ENCODE measurements around the gene C11orf42.

Gene C11orf42

GRCh38 chr11:6206456-6207180 lies 1.3 kb downstream of the C11orf42 start:
- ATAC-seq (no peak), DNase-seq (no peak)
- H3K9me3 Mint-ChIP-seq: no peaks in the 10 kb centered on the region
- H3K27ac Mint-ChIP-seq: no peak overlapping the region
- H3K27me3 Mint-ChIP-seq: no peaks in the 10 kb centered on the region
- H3K4me3 Mint-ChIP-seq: no peak overlapping the region
- H3K4me1 Mint-ChIP-seq: peaks cover 30% of the 10 kb centered on the region

- Mint-ChIP-seq H3K27ac (no peak overlapping the region), H3K4me3 (no peak overlapping the region), H3K4me1 (peaks cover 6% of the 10 kb centered on the region), H3K27me3 (no peaks in the 10 kb centered on the region), H3K9me3 (no peaks in the 10 kb centered on the region)
- ATAC-seq (no peak), DNase-seq (no peak)
Measured at GRCh38 chr11:6209801-6210200, 4.4 kb downstream of the C11orf42 start.

- H3K27ac Mint-ChIP-seq: peak overlapping the region; percentile 28 to 85
- peak; percentile 34 for ATAC-seq
- H3K4me3 Mint-ChIP-seq: no peak overlapping the region
- H3K27me3 Mint-ChIP-seq: no peaks in the 10 kb centered on the region
- H3K4me1 Mint-ChIP-seq: peaks cover under 1% of the 10 kb centered on the region
- no peak for DNase-seq
- H3K9me3 Mint-ChIP-seq: no peaks in the 10 kb centered on the region
Measured at GRCh38 chr11:6210274-6210955, 5.1 kb downstream of the C11orf42 start.

- Mint-ChIP-seq H3K4me1 (peaks cover 2% of the 10 kb centered on the region), H3K9me3 (no peaks in the 10 kb centered on the region), H3K4me3 (no peak overlapping the region), H3K27me3 (no peaks in the 10 kb centered on the region), H3K27ac (no peak overlapping the region)
- DNase-seq (no peak), ATAC-seq (no peak)
Measured at GRCh38 chr11:6214530-6214929, 9.2 kb downstream of the C11orf42 start.

- ATAC-seq: no peak
- Mint-ChIP-seq H3K4me3 (no peak overlapping the region), H3K27ac (no peak overlapping the region), H3K9me3 (no peaks in the 10 kb centered on the region), H3K4me1 (peaks cover 5% of the 10 kb centered on the region), H3K27me3 (no peaks in the 10 kb centered on the region)
- DNase-seq: no peak
Measured at GRCh38 chr11:6216501-6216900, 11.1 kb downstream of the C11orf42 start.

- Mint-ChIP-seq H3K27ac (peak overlapping the region in 1 of 2 donors; percentile 75), H3K4me1 (peaks cover 5% of the 10 kb centered on the region), H3K9me3 (no peaks in the 10 kb centered on the region), H3K27me3 (no peaks in the 10 kb centered on the region), H3K4me3 (no peak overlapping the region)
- no peak for ATAC-seq
- DNase-seq: no peak
Measured at GRCh38 chr11:6217722-6218121, 12.4 kb downstream of the C11orf42 start.

GRCh38 chr11:6219359-6219758 lies 14.0 kb downstream of the C11orf42 start:
- DNase-seq (no peak), ATAC-seq (no peak)
- Mint-ChIP-seq H3K4me3 (no peak overlapping the region), H3K9me3 (no peaks in the 10 kb centered on the region), H3K27me3 (no peaks in the 10 kb centered on the region), H3K4me1 (peaks cover 5% of the 10 kb centered on the region), H3K27ac (peak overlapping the region in 1 of 2 donors; percentile 14)

- Mint-ChIP-seq H3K4me3 (no peak overlapping the region), H3K27ac (no peak overlapping the region), H3K4me1 (peaks cover 17% of the 10 kb centered on the region), H3K27me3 (no peaks in the 10 kb centered on the region), H3K9me3 (no peaks in the 10 kb centered on the region)
- no peak for DNase-seq
- ATAC-seq: no peak
Measured at GRCh38 chr11:6223854-6224253, 18.5 kb downstream of the C11orf42 start.

GRCh38 chr11:6224421-6224820 lies 19.1 kb downstream of the C11orf42 start:
- H3K4me3 Mint-ChIP-seq: no peak overlapping the region
- H3K9me3 Mint-ChIP-seq: no peaks in the 10 kb centered on the region
- no peaks in the 10 kb centered on the region for H3K27me3 Mint-ChIP-seq
- no peak for ATAC-seq
- H3K27ac Mint-ChIP-seq: no peak overlapping the region
- H3K4me1 Mint-ChIP-seq: peaks cover 22% of the 10 kb centered on the region
- no peak for DNase-seq

GRCh38 chr11:6225024-6225423 lies 19.7 kb downstream of the C11orf42 start:
- H3K4me3 Mint-ChIP-seq: no peak overlapping the region
- ATAC-seq: no peak
- DNase-seq: no peak
- no peaks in the 10 kb centered on the region for H3K9me3 Mint-ChIP-seq
- H3K27me3 Mint-ChIP-seq: no peaks in the 10 kb centered on the region
- peaks cover 23% of the 10 kb centered on the region for H3K4me1 Mint-ChIP-seq
- peak overlapping the region in 1 of 2 donors; percentile 17 for H3K27ac Mint-ChIP-seq

- no peak overlapping the region for H3K4me3 Mint-ChIP-seq
- no peaks in the 10 kb centered on the region for H3K9me3 Mint-ChIP-seq
- no peak for ATAC-seq
- peaks cover 32% of the 10 kb centered on the region for H3K4me1 Mint-ChIP-seq
- DNase-seq: no peak
- H3K27ac Mint-ChIP-seq: no peak overlapping the region
- H3K27me3 Mint-ChIP-seq: no peaks in the 10 kb centered on the region
Measured at GRCh38 chr11:6225896-6226295, 20.5 kb downstream of the C11orf42 start.

GRCh38 chr11:6228520-6228919 lies 23.2 kb downstream of the C11orf42 start:
- no peak for DNase-seq
- H3K27ac Mint-ChIP-seq: no peak overlapping the region
- no peak for ATAC-seq
- no peaks in the 10 kb centered on the region for H3K9me3 Mint-ChIP-seq
- H3K4me1 Mint-ChIP-seq: peaks cover 41% of the 10 kb centered on the region
- no peaks in the 10 kb centered on the region for H3K27me3 Mint-ChIP-seq
- H3K4me3 Mint-ChIP-seq: no peak overlapping the region

- no peak for DNase-seq
- H3K27me3 Mint-ChIP-seq: no peaks in the 10 kb centered on the region
- H3K4me1 Mint-ChIP-seq: peaks cover 49% of the 10 kb centered on the region
- no peak overlapping the region for H3K27ac Mint-ChIP-seq
- no peak for ATAC-seq
- no peaks in the 10 kb centered on the region for H3K9me3 Mint-ChIP-seq
- H3K4me3 Mint-ChIP-seq: no peak overlapping the region
Measured at GRCh38 chr11:6229911-6230310, 24.6 kb downstream of the C11orf42 start.

GRCh38 chr11:6232899-6233298 lies 27.5 kb downstream of the C11orf42 start:
- peaks cover 47% of the 10 kb centered on the region for H3K4me1 Mint-ChIP-seq
- ATAC-seq: no peak
- H3K27me3 Mint-ChIP-seq: no peaks in the 10 kb centered on the region
- DNase-seq: no peak
- no peak overlapping the region for H3K27ac Mint-ChIP-seq
- H3K4me3 Mint-ChIP-seq: peak overlapping the region; percentile 5 to 46
- H3K9me3 Mint-ChIP-seq: no peaks in the 10 kb centered on the region

- peak overlapping the region; percentile 97 to 98 for H3K27ac Mint-ChIP-seq
- ATAC-seq (peak; percentile 2), DNase-seq (no peak)
- peaks cover 42% of the 10 kb centered on the region for H3K4me1 Mint-ChIP-seq
- H3K4me3 Mint-ChIP-seq: peak overlapping the region; percentile 96
- H3K27me3 Mint-ChIP-seq: no peaks in the 10 kb centered on the region
- H3K9me3 Mint-ChIP-seq: no peaks in the 10 kb centered on the region
Measured at GRCh38 chr11:6233984-6234386, 28.6 kb downstream of the C11orf42 start.

- no peaks in the 10 kb centered on the region for H3K9me3 Mint-ChIP-seq
- ATAC-seq (peak; percentile 93), DNase-seq (peak; percentile 100)
- H3K27me3 Mint-ChIP-seq: no peaks in the 10 kb centered on the region
- H3K4me3 Mint-ChIP-seq: peak within 1 kb of the TSS; percentile 96
- peak within 1 kb of the TSS; percentile 97 to 98 for H3K27ac Mint-ChIP-seq
- H3K4me1 Mint-ChIP-seq: peaks cover 36% of the 10 kb centered on the region
Measured at GRCh38 chr11:6234387-6235107, 29.2 kb downstream of the C11orf42 start, which contains the start of gene FHIP1B. Gene FHIP1B (minus strand): TSS chr11:6234636. CDS start chr11:6224516, 10,120 bp downstream.
